Stomach (tissue), 9 donors: ENCODE data around the gene DUSP21. TPM values are rescaled to one million over a fixed set of nuclear protein-coding genes. Genes with fewer than 3 reads are reported as not detected.

ENCODE experiments used
- DNase-seq, 2 donors: peaks; one replicate each; pipeline versions ENCODE4 v3.0.0 to v3.0.0-alpha.2; 2013 to 2019
- H3K27ac ChIP-seq, 5 donors: fragments of 200-600 bp in 4 of 5; sonication (generic) in 4 of 5; one replicate each; pipeline ENCODE4 v1.5.1; 2013 to 2019; ENCODE audit warnings: mild to moderate bottlenecking in 1 of 5, moderate library complexity in 1 of 5
- H3K27me3 ChIP-seq, 3 donors: fragments of 200-600 bp; sonication (generic); one replicate each; pipeline ENCODE4 v1.5.1; 2017 to 2019; ENCODE audit warnings: mixed run types in 1 of 3
- H3K36me3 ChIP-seq, 4 donors: fragments of 200-600 bp; sonication (generic); 1 replicate in 3 of 4; 2 replicates in 1 of 4; pipeline ENCODE4 v1.5.1; 2016 to 2019
- H3K4me1 ChIP-seq, 4 donors: fragments of 200-600 bp; sonication (generic); one replicate each; pipeline ENCODE4 v1.5.1; 2016 to 2019
- H3K4me3 ChIP-seq, 4 donors: fragments of 200-600 bp; sonication (generic) in 3 of 4; one replicate each; pipeline ENCODE4 v1.5.1; 2016 to 2019; ENCODE audit warnings: mild to moderate bottlenecking in 1 of 4
- H3K9me3 ChIP-seq, 4 donors: fragments of 200-600 bp; sonication (generic); one replicate each; pipeline ENCODE4 v1.5.1; 2016 to 2019
- CTCF ChIP-seq, 7 experiments: fragments of 450-650 bp in 4 of 7; fragments of 200-600 bp in 3 of 7; sonication (generic) in 3 of 7; IDR thresholded peaks; one replicate each; pipeline ENCODE4 v1.5.1; 2016 to 2019; ENCODE audit warnings: antibody characterized with exemption in 7 of 7, control low read depth in 2 of 7, mild to moderate bottlenecking in 1 of 7
- EP300 ChIP-seq: sonication (generic); formaldehyde crosslinking; IDR thresholded peaks from one replicate; pipeline ENCODE4 v1.6.1; 2017; ENCODE audit warnings: antibody characterized with exemption
- POLR2A ChIP-seq, 4 donors: fragments of 450-650 bp; IDR thresholded peaks; one replicate each; pipeline ENCODE4 v1.6.1; 2016; ENCODE audit warnings: antibody characterized with exemption in 4 of 4, control low read depth in 2 of 4, mild to moderate bottlenecking in 1 of 4, moderate library complexity in 1 of 4
- POLR2AphosphoS5 ChIP-seq, 3 donors: sonication (generic); formaldehyde crosslinking; IDR thresholded peaks; one replicate each; pipeline ENCODE4 v1.6.1; 2016; ENCODE audit warnings: antibody characterized with exemption in 3 of 3
- WGBS, 5 donors: extraction: QIAGEN DNeasy Blood & Tissue Kit in 3 of 5; methylation state at CpG; one replicate each; pipeline versions ENCODE4 v1.1.5 to v1.1.7; 2013 to 2018; 5-methylcytosine and 5-hydroxymethylcytosine counted together
- intact Hi-C: fragments of 100-400 bp; cut with DNase I; formaldehyde crosslinking; loops from one replicate; pipeline ENCODE4 v1.15.1; 2023; ENCODE audit warnings: low total_unique reads
- polyA plus RNA-seq, 3 donors: library from polyadenylated mRNA; stranded (reverse); fragments of 200-250 nt; gene quantifications; one replicate each; pipeline ENCODE4 v1.2.3, GENCODE V29; 2013
- total RNA-seq, 5 donors: library from RNA; depleted of rRNA; stranded (reverse); fragments of >200 nt; gene quantifications; one replicate each; pipeline versions ENCODE4 v1.1.0 to v1.2.3, GENCODE V29; 2014 to 2016
- donor health status: healthy with polysubstance abuse.
- donor health status: Bipolar disorder and iron deficiency.
- donor health status: healthy.

Gene DUSP21
- total and polyA plus RNA-seq, 8 donors, result not detected

GRCh38 chrX:44871931-44872820 is 28.4 kb downstream of the DUSP21 start:
- H3K4me3 ChIP-seq, result peak overlapping the region; percentile 70 to 99 (median 82)
- peak overlapping the region; percentile 87 to 100 (median 99) for H3K27ac ChIP-seq
- no peaks in the 10 kb centered on the region for H3K36me3 ChIP-seq
- WGBS, 5 donors, result 0 to 4% (median 1%) methylated on average over 5 to 56 of the region's 60 CpGs
- peaks cover 0 to 38% (median 18%) of the 10 kb centered on the region in 4 donors for H3K4me1 ChIP-seq
- intact Hi-C loops, result no loop called here
- H3K27me3 ChIP-seq, result no peaks in the 10 kb centered on the region
- DNase-seq, result peak; percentile 61 to 86
- H3K9me3 ChIP-seq, result no peaks in the 10 kb centered on the region
- TF ChIP-seq POLR2AphosphoS5 (IDR thresholded peaks at IDR 0.05) (no peak), EP300 (no peak), CTCF (IDR thresholded peaks at IDR 0.05) (no peak), POLR2A (IDR thresholded peaks at IDR 0.05) (no peak)

- intact Hi-C loops, result no loop called here
- Histone ChIP-seq H3K9me3 (no peaks in the 10 kb centered on the region), H3K4me3 (peak within 1 kb of the TSS; percentile 70 to 99 (median 82)), H3K27me3 (no peaks in the 10 kb centered on the region), H3K27ac (peak within 1 kb of the TSS; percentile 97 to 100 (median 100)), H3K36me3 (no peaks in the 10 kb centered on the region), H3K4me1 (peaks cover 0 to 46% (median 22%) of the 10 kb centered on the region in 4 donors)
- peak; percentile 77 to 80 (median 78) for TF ChIP-seq POLR2AphosphoS5 (IDR thresholded peaks at IDR 0.05)
- no peak for TF ChIP-seq EP300
- peak in 1 of 4 donors; percentile 18 for TF ChIP-seq POLR2A (IDR thresholded peaks at IDR 0.05)
- peak; percentile 100 for DNase-seq
- WGBS, 5 donors, result 0 to 3% (median 1%) methylated on average over 6 to 60 of the region's 61 CpGs; no CpG with 5 or more reads in 1 of the 5 donors
These were observed 29.1 kb downstream of the DUSP21 start, which contains the start of gene KDM6A for GRCh38 chrX:44872821-44873414. Gene KDM6A, plus strand, starts transcription at chrX:44873188. Its CDS starts 364 bp downstream, at chrX:44873552.

- peak overlapping the region; percentile 70 to 99 (median 82) for H3K4me3 ChIP-seq
- TF ChIP-seq POLR2AphosphoS5 (IDR thresholded peaks at IDR 0.05) (no peak), POLR2A (IDR thresholded peaks at IDR 0.05) (no peak), CTCF (IDR thresholded peaks at IDR 0.05) (no peak), EP300 (no peak)
- intact Hi-C loops, result no loop called here
- H3K4me1 ChIP-seq, result peaks cover 0 to 53% (median 28%) of the 10 kb centered on the region in 4 donors
- DNase-seq, result peak; percentile 58 to 89
- no peaks in the 10 kb centered on the region for H3K9me3 ChIP-seq
- 0 to 1% (median 1%) methylated on average over 26 to 97 of the region's 99 CpGs for WGBS, 5 donors
- H3K27ac ChIP-seq, result peak overlapping the region; percentile 97 to 100 (median 100)
- H3K27me3 ChIP-seq, result no peaks in the 10 kb centered on the region
- H3K36me3 ChIP-seq, result no peaks in the 10 kb centered on the region
These were observed 29.8 kb downstream of the DUSP21 start for GRCh38 chrX:44873415-44874276.

GRCh38 chrX:44874420-44875184 is 30.8 kb downstream of the DUSP21 start:
- no peaks in the 10 kb centered on the region for H3K9me3 ChIP-seq
- 0 to 2% (median 1%) methylated on average over 13 to 14 of the region's 14 CpGs for WGBS, 5 donors
- no peaks in the 10 kb centered on the region for H3K27me3 ChIP-seq
- peak; percentile 35 to 87 for DNase-seq
- H3K36me3 ChIP-seq, result no peaks in the 10 kb centered on the region
- no peak for TF ChIP-seq POLR2A (IDR thresholded peaks at IDR 0.05)
- no peak for TF ChIP-seq EP300
- no peak for TF ChIP-seq POLR2AphosphoS5 (IDR thresholded peaks at IDR 0.05)
- TF ChIP-seq CTCF (IDR thresholded peaks at IDR 0.05), result no peak
- peak overlapping the region; percentile 97 to 100 (median 100) for H3K27ac ChIP-seq
- intact Hi-C loops, result no loop called here
- H3K4me1 ChIP-seq, result peaks cover 0 to 62% (median 32%) of the 10 kb centered on the region in 4 donors
- H3K4me3 ChIP-seq, result peak overlapping the region; percentile 70 to 99 (median 82)
